B cell (primary cell): ENCODE measurements around the gene CAMK2D. TPM values are rescaled to one million over a fixed set of nuclear protein-coding genes. Genes with fewer than 3 reads are reported as not detected.
A peak's percentile ranks its signal among the peaks of the same experiment; 100 is the strongest.

Source experiments
- ATAC-seq: fragments of 200-7000 bp; cut with Tn5 transposase; one replicate; pipeline ENCODE4 v1.10.0; 2021; ENCODE audit warnings: low read depth, mild to moderate bottlenecking, moderate number of reproducible peaks, moderate library complexity
- CTCF ChIA-PET: fragments of 350-600 bp; sonication (Branson Sonifier 250); formaldehyde crosslinking; loops from one replicate; lab custom pipeline; 2021; ENCODE audit warnings: antibody characterized with exemption, inconsistent platforms; lab: Charles Lee
- POLR2A ChIA-PET: fragments of 350-600 bp; sonication (Branson Sonifier 250); formaldehyde crosslinking; loops from one replicate; lab custom pipeline; 2021; ENCODE audit warnings: antibody characterized with exemption; lab: Charles Lee
- DNase-seq: peaks from one replicate; pipeline ENCODE4 v3.0.0; 2013
- H2AFZ ChIP-seq: 2 replicates; pipeline ENCODE4 v1.6.1; 2012; ENCODE audit warnings: mild to moderate bottlenecking, low read depth, low read length; ENCODE audit not compliant: insufficient read depth, poor library complexity, severe bottlenecking
- H3K27ac ChIP-seq, 2 donors: 1 replicate in 1 of 2; 2 replicates in 1 of 2; pipeline ENCODE4 v1.5.1; 2012 to 2013; ENCODE audit warnings: low read length in 2 of 2, mild to moderate bottlenecking in 2 of 2, moderate library complexity in 1 of 2
- H3K27me3 ChIP-seq, 4 experiments: fragments of 200-600 bp in 1 of 4; sonication (generic) in 1 of 4; replicated peaks in 1 of 4; 1 replicate in 2 of 4; 2 replicates in 2 of 4; pipeline versions ENCODE4 v1.6.1 to v1.7.0; 2013 to 2016; ENCODE audit warnings: low read length in 3 of 4, mild to moderate bottlenecking in 2 of 4, mixed read lengths in 1 of 4, moderate library complexity in 1 of 4; ENCODE audit not compliant: insufficient read depth in 4 of 4, control insufficient read depth in 3 of 4; ENCODE audit errors: control extremely low read depth in 1 of 4
- H3K36me3 ChIP-seq, 2 experiments: replicated peaks in 1 of 2; 1 replicate in 1 of 2; 2 replicates in 1 of 2; pipeline versions ENCODE4 v1.6.1 to v1.7.1; 2013; ENCODE audit warnings: low read length in 1 of 2; ENCODE audit not compliant: insufficient read depth in 2 of 2, control insufficient read depth in 1 of 2; ENCODE audit errors: control extremely low read depth in 1 of 2, extremely low read depth in 1 of 2
- H3K4me1 ChIP-seq, 2 donors: fragments of 200-600 bp in 1 of 2; sonication (generic) in 1 of 2; 1 replicate in 1 of 2; 2 replicates in 1 of 2; pipeline versions ENCODE4 v1.5.1 to v1.6.1; 2013 to 2017; ENCODE audit warnings: low read length in 2 of 2; ENCODE audit not compliant: control insufficient read depth in 2 of 2, insufficient read depth in 2 of 2
- H3K4me2 ChIP-seq: replicated peaks from 2 replicates; pipeline ENCODE3; 2012; ENCODE audit warnings: mild to moderate bottlenecking, low read depth, low read length; ENCODE audit not compliant: poor library complexity, severe bottlenecking
- H3K4me3 ChIP-seq, 5 experiments: fragments of 200-600 bp in 1 of 5; sonication (generic) in 1 of 5; 1 replicate in 3 of 5; 2 replicates in 2 of 5; pipeline versions ENCODE4 v1.5.1 to v1.7.0; 2011 to 2016; ENCODE audit warnings: low read length in 4 of 5, mild to moderate bottlenecking in 4 of 5, low read depth in 2 of 5, control low read depth in 1 of 5, moderate library complexity in 1 of 5; ENCODE audit not compliant: insufficient read depth in 1 of 5; ENCODE audit errors: control extremely low read depth in 1 of 5, extremely low read depth in 1 of 5
- H3K79me2 ChIP-seq: fragments of 200-600 bp; sonication (generic); one replicate; pipeline ENCODE4 v1.6.0; 2016; ENCODE audit warnings: low read length; ENCODE audit not compliant: control insufficient read depth, insufficient read depth
- H3K9ac ChIP-seq: fragments of 200-600 bp; sonication (generic); 2 replicates; pipeline ENCODE4 v1.6.1; 2017; ENCODE audit warnings: mild to moderate bottlenecking, low read length, moderate library complexity
- H3K9me3 ChIP-seq, 3 donors: one replicate each; pipeline versions ENCODE4 v1.6.1 to v1.7.1; 2013; ENCODE audit warnings: low read length in 2 of 3; ENCODE audit not compliant: control insufficient read depth in 2 of 3, insufficient read depth in 1 of 3; ENCODE audit errors: control extremely low read depth in 1 of 3
- H4K20me1 ChIP-seq: 2 replicates; pipeline ENCODE4 v1.6.0; 2012; ENCODE audit warnings: mild to moderate bottlenecking, low read length; ENCODE audit not compliant: insufficient read depth, control insufficient read depth, poor library complexity, severe bottlenecking
- H3K27ac Mint-ChIP-seq: one replicate; pipeline ENCODE4 v1.8.0; 2021; ENCODE audit warnings: mixed read lengths
- H3K27me3 Mint-ChIP-seq: one replicate; pipeline ENCODE4 v1.8.0; 2021; ENCODE audit warnings: mixed read lengths
- H3K4me1 Mint-ChIP-seq: one replicate; pipeline ENCODE4 v1.8.0; 2021; ENCODE audit warnings: mixed read lengths
- H3K4me3 Mint-ChIP-seq: one replicate; pipeline ENCODE4 v1.8.0; 2021; ENCODE audit warnings: mixed read lengths
- H3K9me3 Mint-ChIP-seq: one replicate; pipeline ENCODE4 v1.8.0; 2022; ENCODE audit warnings: mixed read lengths; ENCODE audit not compliant: insufficient read depth
- EZH2 ChIP-seq: IDR thresholded peaks from 2 replicates; pipeline ENCODE4 v1.6.1; 2012; ENCODE audit warnings: borderline replicate concordance, low read depth, mild to moderate bottlenecking, moderate library complexity, low read length; ENCODE audit not compliant: insufficient read depth, poor library complexity, severe bottlenecking
- WGBS: methylation state at CpG from one replicate; pipeline ENCODE4 v1.1.5; 2013; ENCODE audit warnings: missing lambda C conversion rate; ENCODE audit not compliant: insufficient coverage; 5-methylcytosine and 5-hydroxymethylcytosine counted together
- intact Hi-C: fragments of 100-400 bp; cut with micrococcal nuclease; formaldehyde crosslinking; loops from one replicate; pipeline ENCODE4 v1.10.0; 2022
- polyA plus RNA-seq: library from polyadenylated mRNA; depleted of rRNA; stranded (reverse); fragments of >200 nt; gene quantifications from 2 replicates; pipeline ENCODE4 v1.2.3, GENCODE V29; 2012
- total RNA-seq, 2 donors: library from RNA; stranded (reverse); fragments of 120-200 nt in 1 of 2; gene quantifications; 1 replicate in 1 of 2; 2 replicates in 1 of 2; pipeline versions ENCODE4 v1.2.3 to v1.2.4, GENCODE V29; 2013 to 2022
- TF ChIP-seq, protein P1 (sequence below): fragments of 200-600 bp; IDR thresholded peaks from one replicate; pipeline ENCODE4 v1.8.0; 2022; ENCODE audit warnings: antibody characterized with exemption, mild to moderate bottlenecking

The CAMK2D gene
- total and polyA plus RNA-seq, 2 donors (not counting 1 experiment from before 2014, with no cell fraction given): 26.3 to 57.0 TPM

GRCh38 chr4:113617195-113617594, 144.3 kb downstream of the CAMK2D start:
- no peak overlapping the region for H3K4me3 ChIP-seq
- no peaks in the 10 kb centered on the region for H3K9me3 ChIP-seq
- intact Hi-C loops: loop anchor here (2.0 to 5.0 kb wide), 2 partner anchors 52 to 145 kb away; partner anchors contain the start of gene CAMK2D
- H2AFZ ChIP-seq: no peak overlapping the region
- no peak for TF ChIP-seq EZH2
- TF ChIP-seq, protein P1, sequence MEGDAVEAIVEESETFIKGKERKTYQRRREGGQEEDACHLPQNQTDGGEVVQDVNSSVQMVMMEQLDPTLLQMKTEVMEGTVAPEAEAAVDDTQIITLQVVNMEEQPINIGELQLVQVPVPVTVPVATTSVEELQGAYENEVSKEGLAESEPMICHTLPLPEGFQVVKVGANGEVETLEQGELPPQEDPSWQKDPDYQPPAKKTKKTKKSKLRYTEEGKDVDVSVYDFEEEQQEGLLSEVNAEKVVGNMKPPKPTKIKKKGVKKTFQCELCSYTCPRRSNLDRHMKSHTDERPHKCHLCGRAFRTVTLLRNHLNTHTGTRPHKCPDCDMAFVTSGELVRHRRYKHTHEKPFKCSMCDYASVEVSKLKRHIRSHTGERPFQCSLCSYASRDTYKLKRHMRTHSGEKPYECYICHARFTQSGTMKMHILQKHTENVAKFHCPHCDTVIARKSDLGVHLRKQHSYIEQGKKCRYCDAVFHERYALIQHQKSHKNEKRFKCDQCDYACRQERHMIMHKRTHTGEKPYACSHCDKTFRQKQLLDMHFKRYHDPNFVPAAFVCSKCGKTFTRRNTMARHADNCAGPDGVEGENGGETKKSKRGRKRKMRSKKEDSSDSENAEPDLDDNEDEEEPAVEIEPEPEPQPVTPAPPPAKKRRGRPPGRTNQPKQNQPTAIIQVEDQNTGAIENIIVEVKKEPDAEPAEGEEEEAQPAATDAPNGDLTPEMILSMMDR: no peak
- peaks cover 80% of the 10 kb centered on the region for H3K79me2 ChIP-seq
- ATAC-seq (no peak), DNase-seq (no peak)
- Mint-ChIP-seq H3K4me3 (peak overlapping the region; percentile 23), H3K27ac (peak overlapping the region; percentile 46), H3K9me3 (no peaks in the 10 kb centered on the region), H3K27me3 (no peaks in the 10 kb centered on the region), H3K4me1 (peaks cover 51% of the 10 kb centered on the region)
- H3K4me2 ChIP-seq: peak overlapping the region; percentile 53
- ChIA-PET POLR2A (interaction anchor here (0.7 to 1.0 kb wide), 2 partner anchors 25 to 53 kb away, joined by 3 read pairs; no protein-coding TSS in a partner anchor), CTCF (interaction anchor here (0.6 to 4.5 kb wide), 3 partner anchors 21 to 70 kb away, joined by 3 to 14 read pairs (median 13); no protein-coding TSS in a partner anchor)
- H3K9ac ChIP-seq: peak overlapping the region; percentile 13
- no peaks in the 10 kb centered on the region for H3K36me3 ChIP-seq
- H3K27me3 ChIP-seq: no peaks in the 10 kb centered on the region
- peaks cover 45 to 70% of the 10 kb centered on the region in 2 donors for H3K4me1 ChIP-seq
- WGBS: no CpG with 5 or more reads among the region's 6 CpGs
- peak overlapping the region; percentile 43 to 75 for H3K27ac ChIP-seq
- H4K20me1 ChIP-seq: no peaks in the 10 kb centered on the region

DNA sequence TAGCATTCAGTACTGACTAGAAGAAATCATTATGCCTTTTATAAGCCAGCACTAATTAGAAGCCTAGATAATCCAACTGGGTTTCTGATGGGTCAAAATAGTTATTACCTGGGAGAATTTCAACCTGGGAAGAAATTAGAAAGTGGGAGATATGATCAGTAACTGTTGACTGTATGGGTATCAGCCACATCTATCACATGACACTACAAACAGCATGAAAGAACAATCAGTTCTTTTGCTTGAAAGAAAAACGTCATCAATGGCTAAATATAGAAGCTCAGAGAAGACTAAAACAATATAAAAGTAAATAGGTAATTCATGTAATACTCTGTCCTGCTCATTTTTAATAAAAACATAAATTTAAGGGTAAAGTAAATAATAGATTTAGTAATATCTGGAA, 145.1 kb downstream of the CAMK2D start:
- no peaks in the 10 kb centered on the region for H3K9me3 Mint-ChIP-seq
- H3K4me1 Mint-ChIP-seq: peaks cover 50% of the 10 kb centered on the region
- DNase-seq: peak; percentile 20
- Histone ChIP-seq H3K9me3 (no peaks in the 10 kb centered on the region), H3K4me3 (no peak overlapping the region), H3K79me2 (peaks cover 81% of the 10 kb centered on the region), H4K20me1 (no peaks in the 10 kb centered on the region), H3K9ac (no peak overlapping the region), H3K36me3 (no peaks in the 10 kb centered on the region), H3K27me3 (no peaks in the 10 kb centered on the region), H3K4me2 (peak overlapping the region; percentile 46), H2AFZ (no peak overlapping the region), H3K27ac (peak overlapping the region; percentile 48 to 72), H3K4me1 (peaks cover 39 to 68% of the 10 kb centered on the region in 2 donors)
- H3K27me3 Mint-ChIP-seq: no peaks in the 10 kb centered on the region
- CTCF ChIA-PET: interaction anchor here (4.5 kb wide), 1 partner anchor 68 kb away, joined by 13 read pairs; no protein-coding TSS in a partner anchor
- no peak for ATAC-seq
- no peak for TF ChIP-seq EZH2
- TF ChIP-seq, protein P1: no peak
- WGBS: no CpG with 5 or more reads among the region's 1 CpG
- POLR2A ChIA-PET: no interaction called here
- peak overlapping the region; percentile 76 for H3K27ac Mint-ChIP-seq
- intact Hi-C loops: loop anchor here (2.0 to 5.0 kb wide), 2 partner anchors 52 to 146 kb away; partner anchors contain the start of gene CAMK2D
- peak overlapping the region; percentile 35 for H3K4me3 Mint-ChIP-seq
